Heart right ventricle (tissue), 16 donors: ENCODE data around the gene MAGI2. TPM values are rescaled to one million over a fixed set of nuclear protein-coding genes. Genes with fewer than 3 reads are reported as not detected.

Experiments used
- ATAC-seq, 8 donors: fragments of 200-7000 bp; cut with Tn5 transposase; one replicate each; pipeline ENCODE4 v1.9.1; 2020; ENCODE audit warnings: mild to moderate bottlenecking in 8 of 8, moderate library complexity in 8 of 8, moderate number of reproducible peaks in 1 of 8
- DNase-seq, 2 donors: peaks; one replicate each; pipeline ENCODE4 v3.0.0-alpha.2; 2020
- H3K27ac ChIP-seq, 10 donors: fragments of 200-600 bp; sonication (generic) in 2 of 10; one replicate each; pipeline versions ENCODE4 v1.5.0 to v1.8.0; 2020 to 2022; ENCODE audit warnings: mild to moderate bottlenecking in 3 of 10
- H3K27me3 ChIP-seq, 7 donors: fragments of 200-600 bp; one replicate each; pipeline ENCODE4 v1.8.0; 2021 to 2022; ENCODE audit warnings: mild to moderate bottlenecking in 2 of 7
- H3K36me3 ChIP-seq, 9 donors: fragments of 200-600 bp; sonication (generic) in 1 of 9; one replicate each; pipeline versions ENCODE4 v1.5.0 to v1.8.0; 2020 to 2022; ENCODE audit warnings: mild to moderate bottlenecking in 2 of 9
- H3K4me1 ChIP-seq, 9 donors: fragments of 200-600 bp; sonication (generic) in 1 of 9; one replicate each; pipeline versions ENCODE4 v1.5.0 to v1.8.0; 2020 to 2022; ENCODE audit warnings: mild to moderate bottlenecking in 4 of 9
- H3K4me3 ChIP-seq, 10 donors: fragments of 200-600 bp; sonication (generic) in 2 of 10; one replicate each; pipeline versions ENCODE4 v1.5.0 to v1.8.0; 2020 to 2022; ENCODE audit warnings: mild to moderate bottlenecking in 7 of 10, moderate library complexity in 2 of 10
- H3K9me3 ChIP-seq, 11 donors: fragments of 200-600 bp in 10 of 11; sonication (generic) in 2 of 11; one replicate each; pipeline versions ENCODE4 v1.5.0 to v1.8.0; 2013 to 2022; ENCODE audit warnings: mild to moderate bottlenecking in 2 of 11, control low read depth in 1 of 11, moderate library complexity in 1 of 11
- WGBS, 2 donors: extraction: QIAGEN DNeasy Blood & Tissue Kit; methylation state at CpG; one replicate each; pipeline ENCODE4 v1.1.7; 2013; ENCODE audit warnings: inconsistent platforms in 1 of 2; 5-methylcytosine and 5-hydroxymethylcytosine counted together
- intact Hi-C, 10 donors: fragments of 100-400 bp; cut with DNase I; formaldehyde crosslinking; loops; one replicate each; pipeline versions ENCODE4 v1.11.1 to v1.14.2; 2022
- polyA plus RNA-seq, 2 donors: library from polyadenylated mRNA; stranded (reverse); fragments of 200-250 nt; gene quantifications; one replicate each; pipeline ENCODE4 v1.2.3, GENCODE V29; 2013
- total RNA-seq, 10 donors: library from RNA; stranded (reverse); fragmentation: NEBNext Ultra II Directional in 3 of 10; extraction: Animal tissue kit (Norgen Biotek cat#: 25700) in 3 of 10; gene quantifications; one replicate each; pipeline versions ENCODE4 v1.2.1 to v1.2.4, GENCODE V29; 2021 to 2023
- TF ChIP-seq, protein P1 (sequence below), 9 donors: fragments of 200-600 bp; sonication (generic) in 2 of 9; IDR thresholded peaks; one replicate each; pipeline versions ENCODE4 v1.5.0 to v1.8.0; 2021 to 2022; ENCODE audit warnings: antibody characterized with exemption in 9 of 9, mild to moderate bottlenecking in 5 of 9, moderate library complexity in 1 of 9
- donor health status: Arrhythmogenic right ventricular cardiomyopathy.
- donor health status: ischemic (EF 13 %, LVEDD 7.1; RV severe dilation, severe dysfunction).
- donor health status: healthy with polysubstance abuse.
- donor health status: DM: no; HTN: yes; CAD: no.
- donor health status: DM: no; HTN: no; CAD: no.
- donor health status: ischemic (EF 25% LVEDD 6.9; RV normal size, moderate dysfunction).
- donor health status: ischemic (EF 25% LVEDD 5.7; RV mildly dilated, moderate dysfunction).
- donor health status: healthy.
- donor health status: DM: yes; HTN: yes; CAD: no.
- donor health status: Ischemic cardiomyopathy.
- donor health status: ischemic (EF 35%, LVEDD 5.7; RV mildly dilated, moderate dysfunction).
- donor health status: nonischemic (EF 11% LVEDD 7.7; RV severe dilation, severe dysfunction).
- donor health status: DM: yes; HTN: yes; CAD: no.
- donor health status: PGD.
- donor health status: ischemic (EF 29% LVEDD 5.4; RV normal size, mild dysfunction).
- donor health status: nonischemic (EF 23%, LVEDD 6.1; RV moderate dilation, normal function).

Gene MAGI2
- total and polyA plus RNA-seq, 12 donors, result 0.83 to 6.0 (median 4.1) TPM

DNA sequence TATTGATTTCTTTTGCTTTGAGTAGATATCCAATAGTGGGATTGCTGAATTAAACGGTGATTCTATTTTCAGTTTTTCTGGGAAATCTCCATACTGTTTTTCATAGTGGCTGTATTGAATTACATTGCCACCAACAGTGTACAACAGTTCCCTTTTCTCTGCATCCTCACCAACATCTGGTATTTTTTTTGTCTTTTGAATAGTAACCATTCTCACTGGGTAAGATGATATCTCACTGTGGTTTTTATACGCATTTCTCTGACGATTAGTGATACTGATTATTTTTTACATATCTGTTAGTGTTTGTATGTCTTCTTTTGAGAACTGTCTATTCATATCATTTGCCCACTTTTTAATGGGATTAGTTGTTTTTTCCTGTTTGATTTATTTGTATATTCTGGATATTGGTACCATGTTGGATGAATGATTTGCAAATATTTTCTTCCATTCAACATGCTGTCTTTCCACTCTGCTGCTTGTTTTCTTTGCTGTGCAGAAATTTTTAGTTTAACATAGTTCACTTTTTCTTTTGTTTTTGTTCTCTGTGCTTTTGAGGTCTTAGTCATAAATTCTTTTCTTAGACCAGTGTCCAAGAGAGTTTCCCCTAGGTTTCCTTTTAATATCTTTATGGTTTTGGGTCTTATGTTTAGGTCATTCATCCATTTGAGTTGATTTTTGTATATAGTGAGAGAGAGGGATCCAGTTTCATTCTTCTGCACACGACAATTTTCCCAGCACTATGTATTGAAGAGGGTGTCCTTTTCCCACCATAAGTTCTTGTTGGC, 1070.2 kb downstream of the MAGI2 start:
- no peak overlapping the region for H3K27ac ChIP-seq
- ATAC-seq, result no peak
- no peaks in the 10 kb centered on the region for H3K27me3 ChIP-seq
- no peak for DNase-seq
- 74 to 79% methylated on average over 4 of the region's 4 CpGs for WGBS, 2 donors
- intact Hi-C loops, result no loop called here
- no peaks in the 10 kb centered on the region for H3K36me3 ChIP-seq
- H3K9me3 ChIP-seq, result peaks cover 0 to 3% (median 0%) of the 10 kb centered on the region in 11 donors
- H3K4me3 ChIP-seq, result no peak overlapping the region
- no peaks in the 10 kb centered on the region for H3K4me1 ChIP-seq
- TF ChIP-seq, protein P1, sequence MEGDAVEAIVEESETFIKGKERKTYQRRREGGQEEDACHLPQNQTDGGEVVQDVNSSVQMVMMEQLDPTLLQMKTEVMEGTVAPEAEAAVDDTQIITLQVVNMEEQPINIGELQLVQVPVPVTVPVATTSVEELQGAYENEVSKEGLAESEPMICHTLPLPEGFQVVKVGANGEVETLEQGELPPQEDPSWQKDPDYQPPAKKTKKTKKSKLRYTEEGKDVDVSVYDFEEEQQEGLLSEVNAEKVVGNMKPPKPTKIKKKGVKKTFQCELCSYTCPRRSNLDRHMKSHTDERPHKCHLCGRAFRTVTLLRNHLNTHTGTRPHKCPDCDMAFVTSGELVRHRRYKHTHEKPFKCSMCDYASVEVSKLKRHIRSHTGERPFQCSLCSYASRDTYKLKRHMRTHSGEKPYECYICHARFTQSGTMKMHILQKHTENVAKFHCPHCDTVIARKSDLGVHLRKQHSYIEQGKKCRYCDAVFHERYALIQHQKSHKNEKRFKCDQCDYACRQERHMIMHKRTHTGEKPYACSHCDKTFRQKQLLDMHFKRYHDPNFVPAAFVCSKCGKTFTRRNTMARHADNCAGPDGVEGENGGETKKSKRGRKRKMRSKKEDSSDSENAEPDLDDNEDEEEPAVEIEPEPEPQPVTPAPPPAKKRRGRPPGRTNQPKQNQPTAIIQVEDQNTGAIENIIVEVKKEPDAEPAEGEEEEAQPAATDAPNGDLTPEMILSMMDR (IDR thresholded peaks at IDR 0.05), result no peak

DNA sequence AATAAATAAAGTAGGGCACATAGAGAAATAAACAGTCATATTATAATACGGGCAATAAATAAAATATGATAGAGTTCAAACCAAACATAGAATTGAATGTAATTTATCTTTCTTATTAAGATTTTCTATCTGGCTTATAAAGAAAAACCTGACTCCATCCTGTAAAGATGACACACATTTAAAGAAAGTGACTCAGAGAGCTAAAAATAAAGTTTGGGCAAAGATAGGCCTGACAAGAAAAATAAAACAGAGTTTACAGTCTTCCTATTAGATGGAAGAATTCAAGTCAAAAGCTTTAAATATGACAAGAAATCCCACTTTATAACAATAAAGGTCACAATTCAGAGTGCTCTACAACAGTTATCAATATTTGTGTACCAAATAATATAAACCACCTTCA, 1074.3 kb downstream of the MAGI2 start:
- no peak for ATAC-seq
- intact Hi-C loops, result no loop called here
- peaks cover 0 to 4% (median 0%) of the 10 kb centered on the region in 11 donors for H3K9me3 ChIP-seq

DNA sequence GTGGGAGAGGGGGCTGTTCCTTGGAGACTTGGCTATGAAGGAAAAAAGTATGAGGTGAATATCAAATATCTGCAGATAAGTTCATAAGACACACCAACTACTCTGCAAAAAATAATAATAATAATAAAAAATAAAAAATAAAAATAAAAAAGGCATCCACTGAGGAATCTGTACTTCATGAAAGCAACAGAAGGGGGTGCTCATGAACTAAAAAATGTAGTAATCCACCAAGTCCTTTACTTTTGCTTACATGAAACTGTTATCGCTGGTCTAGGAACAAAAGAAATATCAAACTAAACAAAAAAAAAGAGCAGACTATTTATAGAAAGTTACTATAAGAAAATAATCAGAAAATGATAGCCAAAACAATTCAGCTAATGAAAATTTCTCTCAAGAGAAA, 1075.9 kb downstream of the MAGI2 start:
- TF ChIP-seq, protein P1 (IDR thresholded peaks at IDR 0.05), result peak in 4 of 9 donors; percentile 9 to 33 (median 16)
- Histone ChIP-seq H3K27me3 (no peaks in the 10 kb centered on the region), H3K27ac (no peak overlapping the region), H3K36me3 (no peaks in the 10 kb centered on the region), H3K4me1 (no peaks in the 10 kb centered on the region), H3K9me3 (peaks cover 0 to 4% (median 0%) of the 10 kb centered on the region in 11 donors), H3K4me3 (no peak overlapping the region)
- 80 to 86% methylated on average over 1 of the region's 1 CpG for WGBS, 2 donors
- intact Hi-C loops, result no loop called here
- ATAC-seq (no peak), DNase-seq (no peak)

More for the DNA sequence above, 1074.3 kb downstream of the MAGI2 start:
- TF ChIP-seq, protein P1 (IDR thresholded peaks at IDR 0.05), result no peak
- no peaks in the 10 kb centered on the region for H3K36me3 ChIP-seq
- no peaks in the 10 kb centered on the region for H3K27me3 ChIP-seq
- H3K4me1 ChIP-seq, result no peaks in the 10 kb centered on the region
- DNase-seq, result no peak
- no peak overlapping the region for H3K27ac ChIP-seq
- WGBS, 2 donors, result 82 to 100% methylated on average over 1 of the region's 1 CpG
- no peak overlapping the region for H3K4me3 ChIP-seq

DNA sequence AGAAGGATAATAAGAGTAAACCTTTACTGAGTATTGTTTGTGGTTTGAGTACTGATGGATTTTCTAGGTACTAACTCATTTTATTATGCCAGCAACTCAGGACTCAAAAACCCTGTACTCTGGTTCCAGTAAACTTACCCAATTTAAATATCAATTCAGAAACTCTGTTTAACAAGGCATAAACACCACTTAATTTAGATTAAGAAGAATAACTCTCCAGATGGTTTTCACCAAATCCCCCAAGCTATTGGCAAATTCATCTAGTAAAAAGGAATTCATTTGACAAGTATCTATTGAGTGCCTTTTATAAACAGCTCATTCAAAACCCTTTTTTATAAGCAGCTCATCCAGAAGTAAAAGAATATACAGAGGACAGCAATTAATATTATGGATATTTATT, 1082.5 kb downstream of the MAGI2 start:
- no peak overlapping the region for H3K4me3 ChIP-seq
- intact Hi-C loops, result loop anchor here in 1 of 10 donors (5.0 kb wide), 1 partner anchor 49 kb away; no protein-coding TSS in a partner anchor
- no peaks in the 10 kb centered on the region for H3K36me3 ChIP-seq
- H3K27ac ChIP-seq, result no peak overlapping the region
- DNase-seq, result no peak
- TF ChIP-seq, protein P1 (IDR thresholded peaks at IDR 0.05), result no peak
- no peaks in the 10 kb centered on the region for H3K27me3 ChIP-seq
- ATAC-seq, result no peak
- no peaks in the 10 kb centered on the region for H3K4me1 ChIP-seq
- no peaks in the 10 kb centered on the region for H3K9me3 ChIP-seq
